ENCODE measurements around the gene DHRS7C.
"Not testable (repeated sequence)": the region's sequence is repeated elsewhere in the genome, so short reads cannot be mapped to it uniquely, and the experiment has no call there.

Gene DHRS7C

DNA sequence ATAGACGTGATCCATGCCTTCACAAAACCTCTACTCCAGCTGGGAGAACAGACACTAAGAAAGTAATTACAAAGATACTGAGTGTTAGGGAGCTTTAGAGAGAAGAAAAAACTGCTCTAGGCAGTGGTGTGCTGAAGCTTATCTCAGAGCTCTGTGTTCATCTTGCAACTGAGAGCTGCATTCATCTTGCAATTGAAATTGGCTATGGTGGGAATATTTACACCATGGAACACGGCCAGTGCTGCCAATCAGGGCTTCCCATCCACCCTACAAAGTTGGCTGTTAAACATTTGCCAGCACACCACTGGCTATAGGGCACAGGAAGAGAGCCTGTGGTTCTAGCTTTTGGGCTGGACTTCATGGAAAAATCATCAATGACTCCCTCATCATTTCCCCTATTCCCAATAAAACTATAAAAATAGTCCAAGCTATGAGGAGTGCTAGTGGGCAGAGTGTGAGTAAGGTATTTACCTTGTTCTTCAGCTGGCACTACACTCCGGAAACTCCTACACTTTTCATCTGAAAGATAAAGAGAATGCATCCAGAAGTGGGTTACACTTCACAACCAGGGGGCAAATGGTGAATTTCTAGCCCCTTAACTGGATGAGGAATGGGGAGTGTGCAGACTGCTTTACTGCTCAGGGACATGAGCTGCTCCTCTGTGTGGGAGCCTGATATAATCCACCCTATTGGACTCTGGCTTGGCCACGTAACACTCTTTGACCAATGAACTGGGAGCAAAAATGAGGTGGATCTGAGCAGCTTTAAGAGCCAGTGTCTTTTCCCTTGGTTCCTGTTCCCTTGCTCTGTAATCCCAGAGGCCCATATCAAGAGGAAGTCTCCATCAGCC is 18.9 kb upstream of the DHRS7C start:
- DNase-seq (ENCODE audit: low read depth): no peak

GRCh38 chr17:9809409-9809808 is 18.0 kb upstream of the DHRS7C start:
- no peak for DNase-seq (ENCODE audit: low read depth)

DNA sequence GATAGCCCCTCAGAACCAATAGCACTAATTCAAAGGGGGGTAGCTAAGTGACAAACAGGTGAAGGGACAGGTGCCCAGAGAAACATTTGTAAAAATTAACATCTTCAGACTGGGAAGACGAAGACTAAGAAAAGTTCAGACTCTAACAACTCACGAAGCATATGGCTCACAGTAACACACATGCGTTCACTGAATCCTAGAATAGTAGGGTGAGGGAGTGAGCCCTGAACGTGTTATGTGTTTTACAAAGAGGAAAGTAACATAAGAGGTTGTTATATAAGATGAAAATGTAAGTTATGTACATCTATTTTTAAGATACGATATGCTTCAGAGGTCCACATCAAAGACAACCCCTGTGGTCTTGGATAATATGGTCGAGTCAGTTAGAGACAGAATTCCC is 15.3 kb upstream of the DHRS7C start:
- DNase-seq (ENCODE audit: low read depth): no peak

GRCh38 chr17:9805769-9806168 is 14.4 kb upstream of the DHRS7C start:
- no peak for DNase-seq (ENCODE audit: low read depth)

DNA sequence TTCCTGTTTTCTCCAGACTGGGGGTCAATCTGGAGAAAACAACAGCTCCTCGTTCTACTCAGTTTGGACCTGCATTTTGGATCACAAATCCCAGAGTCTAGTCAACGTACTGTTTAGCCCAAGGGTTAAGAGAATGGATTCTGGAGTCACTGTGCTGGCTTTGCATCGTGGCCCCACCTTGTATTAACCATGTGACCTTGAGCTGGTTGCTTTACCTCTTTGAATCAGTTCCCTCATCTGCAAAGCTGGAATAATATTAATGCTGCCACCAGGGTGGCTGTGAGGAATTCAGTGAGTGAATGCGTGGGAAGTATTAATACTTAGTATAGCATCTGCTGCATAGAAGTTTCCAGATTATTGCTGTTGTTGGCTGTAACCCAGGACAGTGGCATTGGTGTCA is 11.3 kb upstream of the DHRS7C start:
- no peak for DNase-seq (ENCODE audit: low read depth)

DNA sequence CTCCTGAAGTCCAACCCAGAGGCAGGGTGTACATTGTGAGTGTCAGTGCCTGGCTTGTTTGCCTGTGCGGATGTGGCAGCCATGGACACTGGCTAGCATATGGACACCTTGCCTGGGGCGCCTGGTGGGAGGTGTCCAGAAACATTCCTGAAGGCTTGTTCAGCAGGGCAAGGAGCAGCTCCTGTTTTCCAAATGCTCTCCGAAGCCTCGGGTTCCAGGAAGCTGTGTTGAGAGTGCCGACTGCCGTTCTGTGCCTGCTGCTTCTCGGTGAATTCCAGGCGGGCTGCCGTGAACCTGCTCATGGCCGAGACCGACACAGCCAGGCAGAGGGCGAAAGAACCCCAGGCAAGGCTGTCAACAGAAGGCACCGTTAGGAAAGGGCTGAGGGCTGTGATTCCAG is 10.9 kb upstream of the DHRS7C start:
- DNase-seq (ENCODE audit: low read depth): no peak

- no peak for DNase-seq (ENCODE audit: low read depth)
These were observed 10.1 kb upstream of the DHRS7C start for GRCh38 chr17:9801505-9801904.

- DNase-seq (ENCODE audit: low read depth): no peak
These were observed 7.3 kb upstream of the DHRS7C start for GRCh38 chr17:9798724-9799123.

DNA sequence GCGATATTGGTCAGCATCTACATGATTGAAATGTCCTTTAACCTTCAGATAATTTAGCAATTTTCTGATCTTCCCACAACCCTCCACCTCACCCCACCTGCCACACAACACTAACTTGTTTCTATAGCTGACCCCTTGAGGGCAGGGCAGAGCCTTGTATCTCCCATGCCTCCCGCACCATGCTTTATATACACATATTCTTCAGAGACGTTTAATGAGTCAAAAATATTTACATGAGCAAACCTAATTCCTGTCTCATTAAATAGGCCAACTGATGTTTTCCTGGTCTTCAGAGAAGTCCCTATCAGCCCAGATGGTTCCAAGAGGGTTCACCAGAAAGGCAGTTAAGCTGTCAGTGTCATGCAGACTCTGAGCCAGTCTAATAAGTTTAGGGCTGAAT is 6.6 kb upstream of the DHRS7C start:
- DNase-seq (ENCODE audit: low read depth): no peak

DNA sequence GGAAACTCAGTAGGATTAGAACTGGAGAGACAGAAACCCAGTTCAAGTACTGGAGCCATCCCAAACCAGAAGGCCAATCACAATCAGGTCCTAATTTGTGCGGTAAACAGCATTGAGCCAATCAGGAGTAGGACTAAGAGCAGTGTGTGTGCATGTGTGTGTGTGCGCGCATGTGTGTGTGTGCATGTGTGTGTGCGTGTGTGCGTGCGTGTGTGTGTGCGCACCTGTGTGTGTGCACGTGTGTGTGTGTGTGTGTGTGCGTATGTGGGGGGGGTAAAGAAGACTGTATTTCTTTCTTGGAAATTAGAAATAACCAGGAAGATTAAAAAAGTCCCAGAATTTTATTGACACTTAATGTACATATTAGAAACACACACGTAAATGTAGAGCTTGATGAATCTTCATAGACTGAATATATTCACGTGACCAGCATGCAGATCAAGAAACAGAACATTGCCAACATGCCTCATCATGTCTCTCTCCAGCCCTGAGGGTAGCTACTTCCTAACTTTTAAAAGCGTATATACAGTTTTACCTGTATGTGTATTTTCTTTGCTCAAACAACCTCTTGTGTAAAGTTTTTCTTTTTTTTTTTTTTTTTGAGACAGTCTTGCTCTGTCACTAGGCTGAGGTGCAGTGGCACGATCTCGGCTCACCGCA is 919 bp upstream of the DHRS7C start:
- DNase-seq (ENCODE audit: low read depth): no peak

DNA sequence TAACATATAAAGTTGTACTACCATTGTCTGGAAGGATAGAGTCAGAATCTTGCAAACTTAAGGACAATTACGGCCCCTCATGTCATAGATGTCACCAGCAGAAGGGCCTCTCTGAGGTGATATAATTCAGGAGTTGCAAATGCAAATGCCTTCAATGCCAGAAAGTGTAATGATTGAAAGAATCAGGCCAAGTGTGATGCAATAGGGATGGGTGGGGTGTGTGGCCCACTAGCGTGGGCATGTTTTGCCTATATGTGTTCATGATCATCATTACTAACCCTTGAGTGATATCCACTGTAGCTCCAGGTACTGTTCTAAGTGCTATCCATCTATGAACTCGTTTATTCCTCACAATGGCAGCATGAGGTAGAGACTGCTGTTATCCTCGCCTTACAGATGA is 1.1 kb downstream of the DHRS7C start:
- DNase-seq (ENCODE audit: low read depth): no peak

DNA sequence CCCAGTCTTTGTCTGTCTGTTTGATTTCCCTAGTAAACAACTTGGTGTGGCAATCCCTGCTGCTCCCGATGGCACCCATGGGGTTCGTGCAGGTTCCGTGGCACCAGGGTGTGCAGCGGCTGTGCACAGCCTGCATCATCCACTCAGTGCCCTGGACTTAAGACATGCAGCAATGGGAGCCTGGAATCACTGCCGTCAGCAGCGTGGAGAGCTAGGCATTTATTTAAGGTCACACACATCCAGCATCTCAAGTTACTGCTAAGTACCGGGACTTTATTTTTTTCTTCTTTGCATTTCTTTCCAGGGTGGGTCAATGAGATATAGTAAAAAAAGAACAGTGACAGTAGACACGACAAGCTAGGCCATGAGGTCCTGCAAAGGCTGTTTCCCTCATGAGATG is 2.8 kb downstream of the DHRS7C start:
- no peak for DNase-seq (ENCODE audit: low read depth)

- DNase-seq (ENCODE audit: low read depth): no peak
These were observed 6.8 kb downstream of the DHRS7C start for GRCh38 chr17:9784544-9784943.

- not testable (repeated sequence) for DNase-seq (ENCODE audit: low read depth)
These were observed 7.9 kb downstream of the DHRS7C start for GRCh38 chr17:9783465-9783864.

DNA sequence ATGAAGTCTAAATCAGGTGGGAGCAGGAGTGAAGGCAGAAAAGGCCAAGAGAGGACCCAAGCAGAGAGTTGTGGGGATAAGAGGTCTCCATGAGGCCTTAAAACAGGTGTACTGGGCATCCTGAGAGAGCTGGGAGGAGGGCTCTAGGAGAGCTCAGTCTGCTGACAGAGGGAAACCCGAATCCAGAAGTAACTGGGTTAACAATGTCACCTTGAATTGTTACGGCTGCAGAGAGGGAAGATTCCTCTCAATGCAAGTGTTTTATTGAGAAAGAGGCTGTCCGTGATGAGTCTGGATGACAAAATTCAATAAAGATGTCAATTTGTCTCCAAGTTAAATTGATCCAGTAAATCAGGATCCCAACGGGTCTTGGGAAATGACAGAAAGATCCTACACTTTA is 8.3 kb downstream of the DHRS7C start:
- DNase-seq (ENCODE audit: low read depth): no peak

- no peak for DNase-seq (ENCODE audit: low read depth)
These were observed 10.8 kb downstream of the DHRS7C start for GRCh38 chr17:9780552-9780951.

GRCh38 chr17:9776911-9777310 is 14.5 kb downstream of the DHRS7C start:
- no peak for DNase-seq (ENCODE audit: low read depth)

DNA sequence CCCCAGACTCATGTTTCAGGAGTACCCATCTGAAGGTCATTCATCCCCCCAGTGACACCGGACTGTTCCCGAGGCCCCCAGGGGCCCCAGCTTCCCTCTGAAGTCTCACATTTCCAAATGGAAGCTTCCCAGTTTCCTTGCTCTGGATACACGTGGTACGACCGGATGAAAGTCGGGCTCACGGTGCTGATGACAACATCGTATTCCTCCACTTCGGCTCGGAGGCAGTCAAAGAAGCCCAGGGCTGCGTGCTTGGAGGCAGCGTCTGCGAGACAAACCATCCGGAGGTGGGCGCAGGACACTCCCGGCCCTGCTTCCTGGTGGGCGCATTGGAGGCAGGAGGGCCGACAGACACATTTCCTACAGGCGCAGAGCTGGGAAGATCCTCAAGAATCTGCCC is 18.7 kb downstream of the DHRS7C start:
- DNase-seq (ENCODE audit: low read depth): no peak

GRCh38 chr17:9771465-9771864 is 19.9 kb downstream of the DHRS7C start:
- DNase-seq (ENCODE audit: low read depth): no peak

DNA sequence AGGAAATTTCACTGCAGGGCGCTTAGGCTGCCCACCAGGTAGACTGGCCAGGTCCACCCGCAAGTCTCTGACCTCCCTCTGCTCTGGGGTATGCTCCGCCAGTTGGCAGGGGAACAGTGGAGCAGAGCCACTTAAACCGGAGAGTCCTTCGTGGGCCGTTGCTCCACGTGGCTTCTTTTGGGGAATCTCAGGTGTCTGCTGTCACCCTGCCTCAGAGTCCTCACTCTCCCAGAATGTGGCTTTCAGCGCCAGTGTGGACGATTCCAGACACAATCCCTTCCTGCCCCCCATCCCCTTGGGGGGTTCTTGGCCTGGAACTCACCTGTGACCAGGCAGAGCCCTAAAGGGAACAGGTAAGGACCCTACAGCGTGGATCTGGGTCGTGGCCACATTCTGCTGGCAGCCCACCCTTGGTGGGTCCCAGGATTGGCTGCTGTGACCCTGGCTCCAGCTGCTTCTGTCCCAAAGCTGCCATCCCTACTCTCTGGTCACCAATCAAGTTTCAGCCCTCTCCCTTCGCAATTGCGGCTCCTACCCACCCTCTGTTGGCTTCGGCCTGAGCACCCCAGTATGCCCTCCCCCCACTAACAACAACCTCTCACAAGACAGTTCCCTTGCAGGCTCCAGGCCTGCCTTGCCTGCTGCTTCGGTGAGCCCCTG is 22.2 kb downstream of the DHRS7C start:
- no peak for DNase-seq (ENCODE audit: low read depth)

DNA sequence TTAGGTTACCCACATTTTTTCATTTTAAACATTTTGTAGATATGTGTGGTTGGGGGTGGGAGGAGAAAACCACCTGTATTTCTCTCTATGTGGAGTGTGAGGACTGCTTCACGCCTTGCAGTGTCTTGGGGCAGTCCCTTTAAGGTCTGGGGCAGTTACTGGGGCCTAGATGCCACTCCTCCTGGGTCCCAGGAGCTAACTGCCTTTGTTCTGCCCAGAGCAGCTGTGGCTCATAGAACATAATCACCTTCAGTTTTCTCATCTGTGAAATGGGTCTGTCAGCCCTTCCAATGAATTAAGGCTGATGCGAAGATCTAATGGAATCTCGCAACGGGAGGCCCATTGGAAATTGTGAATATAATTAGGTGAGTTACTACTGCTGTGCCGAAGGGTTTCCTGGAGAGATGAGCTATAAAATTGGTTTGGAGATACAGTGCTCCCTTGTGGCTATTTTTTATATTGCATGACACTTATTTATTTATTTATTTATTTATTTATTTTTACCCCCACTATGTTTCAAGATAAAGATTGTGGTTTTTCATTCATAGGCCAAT is 22.9 kb downstream of the DHRS7C start:
- DNase-seq (ENCODE audit: low read depth): peak; percentile 26

DNA sequence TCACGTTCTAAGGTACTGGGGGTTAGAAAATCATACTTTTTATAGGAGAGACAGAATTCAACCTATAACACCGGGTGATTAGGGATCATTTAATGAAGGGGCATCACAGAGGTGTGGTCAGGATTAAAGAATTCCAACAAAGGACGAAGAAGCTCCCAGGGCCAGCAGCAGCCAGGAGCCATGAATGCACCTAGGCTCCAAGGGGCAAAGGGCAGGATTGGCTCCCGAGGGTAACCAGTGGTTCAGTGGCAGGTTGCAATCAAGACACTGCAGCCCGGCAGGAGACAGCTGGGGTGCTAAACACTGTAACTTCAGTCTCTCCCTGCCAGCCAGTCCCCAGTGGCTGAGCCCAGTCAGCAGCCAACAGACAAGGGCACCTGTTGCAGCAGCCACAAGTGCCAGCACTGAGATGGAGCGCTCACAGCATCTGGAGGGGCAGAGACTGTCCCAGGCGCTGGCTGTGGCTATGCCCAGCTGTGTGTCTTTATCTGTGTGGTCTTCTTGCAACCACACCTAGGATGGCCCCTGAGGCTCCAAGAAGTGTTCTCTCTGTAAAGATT is 23.9 kb downstream of the DHRS7C start:
- no peak for DNase-seq (ENCODE audit: low read depth)

GRCh38 chr17:9766970-9767369 is 24.4 kb downstream of the DHRS7C start:
- DNase-seq (ENCODE audit: low read depth): no peak

Measured in fibroblast of the conjunctiva (primary cell).